DMS 273 treated with DMSO at 0.1 percent for 48 hours (cell line): Measurements from ENCODE around the gene CSRP3.
"Not testable (repeated sequence)": the region's sequence is repeated elsewhere in the genome, so short reads cannot be mapped to it uniquely, and the experiment has no call there.

Source experiments
- DNase-seq: peaks from one replicate; lab custom pipeline; 2025; lab: John Stamatoyannopoulos, UW

Gene CSRP3

GRCh38 chr11:19185516-19186052 is 16.2 kb downstream of the CSRP3 start:
- DNase-seq, result no peak

GRCh38 chr11:19185036-19185435 is 16.7 kb downstream of the CSRP3 start:
- DNase-seq, result no peak

- DNase-seq, result no peak
These were observed 18.1 kb downstream of the CSRP3 start for GRCh38 chr11:19183646-19184045.

- no peak for DNase-seq
These were observed 20.1 kb downstream of the CSRP3 start for GRCh38 chr11:19181531-19182261.

- DNase-seq, result no peak
These were observed 25.1 kb downstream of the CSRP3 start for GRCh38 chr11:19176629-19177186.

GRCh38 chr11:19173964-19174638 is 27.7 kb downstream of the CSRP3 start:
- no peak for DNase-seq

- DNase-seq, result no peak
These were observed 28.6 kb downstream of the CSRP3 start for GRCh38 chr11:19173004-19173689.

GRCh38 chr11:19168090-19168489 is 33.7 kb downstream of the CSRP3 start:
- no peak for DNase-seq

GRCh38 chr11:19164881-19165280 is 36.9 kb downstream of the CSRP3 start:
- no peak for DNase-seq

- DNase-seq, result no peak
These were observed 37.4 kb downstream of the CSRP3 start for GRCh38 chr11:19164230-19164855.

- no peak for DNase-seq
These were observed 38.2 kb downstream of the CSRP3 start for GRCh38 chr11:19163617-19164016.

GRCh38 chr11:19162951-19163505 is 38.8 kb downstream of the CSRP3 start:
- no peak for DNase-seq

- no peak for DNase-seq
These were observed 40.1 kb downstream of the CSRP3 start for GRCh38 chr11:19161651-19162050.

GRCh38 chr11:19160847-19161246 is 40.9 kb downstream of the CSRP3 start:
- no peak for DNase-seq

GRCh38 chr11:19156892-19157291 is 44.9 kb downstream of the CSRP3 start:
- no peak for DNase-seq

GRCh38 chr11:19145319-19145718 is 56.5 kb downstream of the CSRP3 start:
- DNase-seq, result no peak

- not testable (repeated sequence) for DNase-seq
These were observed 64.9 kb downstream of the CSRP3 start for GRCh38 chr11:19136884-19137283.

GRCh38 chr11:19134004-19134403 is 67.8 kb downstream of the CSRP3 start:
- no peak for DNase-seq
